HEK293 (cell line): ENCODE data around the gene MAZ.

Experiments used
- CTCF ChIA-PET: fragments of 350-600 bp; formaldehyde crosslinking; extraction: SDS; loops from one replicate; lab custom pipeline; 2021; ENCODE audit warnings: antibody characterized with exemption; lab: Yijun Ruan, JAX
- POLR2A ChIA-PET: fragments of 300-600 bp; formaldehyde crosslinking; extraction: SDS; loops from one replicate; lab custom pipeline; 2020; ENCODE audit warnings: antibody characterized with exemption, inconsistent platforms; lab: Yijun Ruan, JAX
- H3K27ac ChIP-seq: fragments of 200-500 bp; sonication (Bioruptor generic); 2 replicates; pipeline ENCODE4 v1.5.1; 2014; ENCODE audit warnings: low read depth, low read length, control low read depth, inconsistent platforms; ENCODE audit errors: extremely low read depth
- H3K36me3 ChIP-seq, 2 experiments: fragments of 200-500 bp in 1 of 2; sonication (Bioruptor generic) in 1 of 2; 1 replicate in 1 of 2; 2 replicates in 1 of 2; pipeline ENCODE4 v1.5.1; 2014 to 2017; ENCODE audit warnings: inconsistent platforms in 2 of 2, low read length in 2 of 2; ENCODE audit not compliant: control insufficient read depth in 2 of 2, insufficient read depth in 1 of 2
- H3K4me1 ChIP-seq: fragments of 200-500 bp; sonication (Bioruptor generic); 2 replicates; pipeline ENCODE4 v1.5.1; 2014; ENCODE audit warnings: mild to moderate bottlenecking, low read length, inconsistent platforms; ENCODE audit not compliant: control insufficient read depth, insufficient read depth
- H3K4me3 ChIP-seq: 2 replicates; pipeline ENCODE4 v1.5.1; 2011; ENCODE audit warnings: low read depth, mild to moderate bottlenecking, control low read depth, low read length, moderate library complexity
- H3K9me3 ChIP-seq: fragments of 200-500 bp; sonication (Bioruptor generic); 2 replicates; pipeline ENCODE4 v1.5.1; 2014; ENCODE audit warnings: low read depth, low read length, inconsistent platforms; ENCODE audit not compliant: control insufficient read depth, insufficient read depth
- BCL11B ChIP-seq: fragments of 450-650 bp; formaldehyde crosslinking; IDR thresholded peaks from 2 replicates; pipeline ENCODE4 v1.5.1; 2016; ENCODE audit warnings: low read depth, missing biosample characterization, missing genetic modification characterization
- EGR2 ChIP-seq: fragments of 450-650 bp; formaldehyde crosslinking; IDR thresholded peaks from 2 replicates; pipeline ENCODE4 v1.5.1; 2016; ENCODE audit warnings: low read depth, missing biosample characterization, missing genetic modification characterization
- HIC1 ChIP-seq: fragments of 450-650 bp; formaldehyde crosslinking; IDR thresholded peaks from 2 replicates; pipeline ENCODE4 v1.5.1; 2016; ENCODE audit warnings: missing biosample characterization, missing genetic modification characterization
- MZF1 ChIP-seq: fragments of 450-650 bp; formaldehyde crosslinking; IDR thresholded peaks from 2 replicates; pipeline ENCODE4 v1.5.1; 2017; ENCODE audit warnings: missing biosample characterization, missing genetic modification characterization, borderline replicate concordance
- PRDM10 ChIP-seq: fragments of 450-650 bp; formaldehyde crosslinking; IDR thresholded peaks from 2 replicates; pipeline ENCODE4 v1.5.1; 2016; ENCODE audit warnings: missing biosample characterization, missing genetic modification characterization
- SCRT1 ChIP-seq: fragments of 450-650 bp; formaldehyde crosslinking; IDR thresholded peaks from 2 replicates; pipeline ENCODE4 v1.5.1; 2016; ENCODE audit warnings: missing biosample characterization, missing genetic modification characterization, borderline replicate concordance
- ZEB2 ChIP-seq: fragments of 450-650 bp; formaldehyde crosslinking; IDR thresholded peaks from 2 replicates; pipeline ENCODE4 v1.5.1; 2016; ENCODE audit warnings: missing biosample characterization, missing genetic modification characterization
- ZNF10 ChIP-seq: fragments of 450-650 bp; formaldehyde crosslinking; IDR thresholded peaks from 2 replicates; pipeline ENCODE4 v1.5.1; 2017; ENCODE audit warnings: missing biosample characterization, missing genetic modification characterization
- ZNF114 ChIP-seq: fragments of 450-650 bp; formaldehyde crosslinking; IDR thresholded peaks from 2 replicates; pipeline ENCODE4 v1.5.0; 2017; ENCODE audit warnings: missing biosample characterization, missing genetic modification characterization
- ZNF157 ChIP-seq: fragments of 450-650 bp; formaldehyde crosslinking; IDR thresholded peaks from 2 replicates; pipeline ENCODE4 v1.5.1; 2016; ENCODE audit warnings: missing biosample characterization, missing genetic modification characterization
- ZNF169 ChIP-seq: fragments of 450-650 bp; formaldehyde crosslinking; IDR thresholded peaks from 2 replicates; pipeline ENCODE4 v1.5.1; 2016; ENCODE audit warnings: missing biosample characterization, missing genetic modification characterization
- ZNF19 ChIP-seq: fragments of 450-650 bp; formaldehyde crosslinking; IDR thresholded peaks from 2 replicates; pipeline ENCODE4; 2016; ENCODE audit warnings: missing biosample characterization, missing genetic modification characterization, low read depth
- ZNF23 ChIP-seq: fragments of 450-650 bp; formaldehyde crosslinking; IDR thresholded peaks from 2 replicates; pipeline ENCODE4 v1.5.1; 2016; ENCODE audit warnings: missing biosample characterization, missing genetic modification characterization, borderline replicate concordance
- ZNF266 ChIP-seq: fragments of 450-650 bp; formaldehyde crosslinking; IDR thresholded peaks from 2 replicates; pipeline ENCODE4 v1.5.1; 2016; ENCODE audit warnings: missing biosample characterization, missing genetic modification characterization, low read depth
- ZNF292 ChIP-seq: fragments of 450-650 bp; formaldehyde crosslinking; IDR thresholded peaks from 2 replicates; pipeline ENCODE4 v1.5.1; 2016; ENCODE audit warnings: low read depth, missing biosample characterization, missing genetic modification characterization, borderline replicate concordance
- ZNF433 ChIP-seq: fragments of 450-650 bp; formaldehyde crosslinking; IDR thresholded peaks from 2 replicates; pipeline ENCODE4 v1.5.1; 2016; ENCODE audit warnings: missing biosample characterization, missing genetic modification characterization, low read depth
- ZNF521 ChIP-seq: fragments of 450-650 bp; formaldehyde crosslinking; IDR thresholded peaks from 2 replicates; pipeline ENCODE4 v1.5.1; 2017; ENCODE audit warnings: missing biosample characterization, mild to moderate bottlenecking, missing genetic modification characterization
- ZNF692 ChIP-seq: fragments of 450-650 bp; formaldehyde crosslinking; IDR thresholded peaks from 2 replicates; pipeline ENCODE4 v1.5.1; 2016; ENCODE audit warnings: missing biosample characterization, missing genetic modification characterization
- ZNF768 ChIP-seq: fragments of 450-650 bp; formaldehyde crosslinking; IDR thresholded peaks from 2 replicates; pipeline ENCODE4 v1.5.1; 2018; ENCODE audit warnings: missing biosample characterization, mild to moderate bottlenecking, missing genetic modification characterization
- ZNF791 ChIP-seq: fragments of 450-650 bp; formaldehyde crosslinking; IDR thresholded peaks from 2 replicates; pipeline ENCODE4 v1.5.1; 2016; ENCODE audit warnings: missing biosample characterization, missing genetic modification characterization

The MAZ gene

GRCh38 chr16:29794231-29794710 lies 12.1 kb upstream of the MAZ start:
- H3K27ac ChIP-seq = no peak overlapping the region
- POLR2A ChIA-PET = no interaction called here
- no peaks in the 10 kb centered on the region for H3K9me3 ChIP-seq
- H3K4me1 ChIP-seq = 0 out of 2 replicates have a peak, but pooled peaks cover 2% of the 10 kb centered on the region
- peaks cover 11 to 49% of the 10 kb centered on the region in 2 experiments for H3K36me3 ChIP-seq
- no peak for TF ChIP-seq ZNF521 (tag by site-specific recombination)
- TF ChIP-seq MZF1 (tag by site-specific recombination) = no peak
- TF ChIP-seq ZNF19 = no peak
- no peak for TF ChIP-seq ZNF266 (tag by site-specific recombination)
- no peak for TF ChIP-seq ZNF433 (tag by site-specific recombination)
- no peak for TF ChIP-seq ZNF169 (tag by site-specific recombination)
- TF ChIP-seq SCRT1 (tag by site-specific recombination) = no peak
- no peak for TF ChIP-seq ZNF23 (tag by site-specific recombination)
- TF ChIP-seq ZNF791 (tag by site-specific recombination) = no peak
- TF ChIP-seq BCL11B (tag by site-specific recombination) = no peak
- no peak for TF ChIP-seq ZNF114 (tag by site-specific recombination)
- no peak for TF ChIP-seq ZNF292
- no peak for TF ChIP-seq ZEB2 (tag by site-specific recombination)
- TF ChIP-seq ZNF692 (tag by site-specific recombination) = no peak
- TF ChIP-seq, all 188 proteins: peak for 0
- CTCF ChIA-PET = interaction anchor here (1.0 kb wide), 1 partner anchor 22 kb away, joined by 3 read pairs; the partner anchor contains the start of gene PAGR1
- H3K4me3 ChIP-seq = no peak overlapping the region

GRCh38 chr16:29802416-29802935 lies 3.9 kb upstream of the MAZ start:
- ChIA-PET CTCF (interaction anchor here (0.5 to 3.4 kb wide), 5 partner anchors 12 to 230 kb away, joined by 3 to 28 read pairs (median 3); partner anchors contain the start of gene KIF22), POLR2A (interaction anchor here (0.6 to 1.5 kb wide), 4 partner anchors 9 to 164 kb away, joined by 3 to 4 read pairs (median 4); partner anchors contain the start of genes KIF22 and PAGR1)
- peaks cover 11% of the 10 kb centered on the region for H3K4me1 ChIP-seq
- H3K36me3 ChIP-seq = peaks cover 16 to 67% of the 10 kb centered on the region in 2 experiments
- no peak overlapping the region for H3K4me3 ChIP-seq
- no peak overlapping the region for H3K27ac ChIP-seq
- H3K9me3 ChIP-seq = no peaks in the 10 kb centered on the region
- TF ChIP-seq PRDM10 (tag by site-specific recombination) = peak; percentile 94
- TF ChIP-seq ZNF10 (tag by site-specific recombination) = peak; percentile 98
- TF ChIP-seq ZNF768 (tag by site-specific recombination) = no peak
- TF ChIP-seq HIC1 = no peak
- no peak for TF ChIP-seq ZNF521 (tag by site-specific recombination)
- 0 out of 2 replicates have a peak, but pooled peaks have one; percentile 19 for TF ChIP-seq EGR2
- TF ChIP-seq ZNF157 (tag by site-specific recombination) = no peak
- TF ChIP-seq ZNF791 (tag by site-specific recombination) = no peak
- no peak for TF ChIP-seq ZEB2 (tag by site-specific recombination)
- TF ChIP-seq, all 188 proteins: peak for 3
